CD4-positive, alpha-beta T cell treated with Interleukin-15 for 1 hour (primary cell): ENCODE results near the gene ZNF516.

Experiments used
- DNase-seq: peaks from one replicate; pipeline ENCODE4 v3.0.0-alpha.2; 2020

The ZNF516 gene

GRCh38 chr18:76378526-76379215 lies 116.4 kb downstream of the ZNF516 start:
- DNase-seq, result no peak

- no peak for DNase-seq
These were observed 117.7 kb downstream of the ZNF516 start for GRCh38 chr18:76377359-76377756.

GRCh38 chr18:76376668-76377358 lies 118.2 kb downstream of the ZNF516 start:
- DNase-seq, result no peak

GRCh38 chr18:76376225-76376624 lies 118.8 kb downstream of the ZNF516 start:
- DNase-seq, result no peak

GRCh38 chr18:76374330-76375281 lies 120.4 kb downstream of the ZNF516 start:
- no peak for DNase-seq

- DNase-seq, result no peak
These were observed 121.7 kb downstream of the ZNF516 start for GRCh38 chr18:76373297-76373696.

- no peak for DNase-seq
These were observed 123.5 kb downstream of the ZNF516 start for GRCh38 chr18:76371301-76372203.

GRCh38 chr18:76370686-76371085 lies 124.4 kb downstream of the ZNF516 start:
- no peak for DNase-seq

- DNase-seq, result no peak
These were observed 124.8 kb downstream of the ZNF516 start for GRCh38 chr18:76370201-76370600.

- no peak for DNase-seq
These were observed 125.3 kb downstream of the ZNF516 start for GRCh38 chr18:76369791-76370190.

GRCh38 chr18:76368976-76369375 lies 126.1 kb downstream of the ZNF516 start:
- DNase-seq, result no peak

GRCh38 chr18:76368271-76368670 lies 126.8 kb downstream of the ZNF516 start:
- no peak for DNase-seq

GRCh38 chr18:76367168-76368125 lies 127.6 kb downstream of the ZNF516 start:
- no peak for DNase-seq

- no peak for DNase-seq
These were observed 129.5 kb downstream of the ZNF516 start for GRCh38 chr18:76365561-76365960.

GRCh38 chr18:76364282-76365259 lies 130.5 kb downstream of the ZNF516 start:
- DNase-seq, result no peak

- DNase-seq, result no peak
These were observed 131.5 kb downstream of the ZNF516 start for GRCh38 chr18:76363436-76364120.

- no peak for DNase-seq
These were observed 132.4 kb downstream of the ZNF516 start for GRCh38 chr18:76362676-76363075.

- no peak for DNase-seq
These were observed 133.8 kb downstream of the ZNF516 start for GRCh38 chr18:76361219-76361618.

- DNase-seq, result no peak
These were observed 135.1 kb downstream of the ZNF516 start for GRCh38 chr18:76359909-76360308.
